ENCODE results near the gene FXYD5. TPM values are rescaled to one million over a fixed set of nuclear protein-coding genes. Genes with fewer than 3 reads are reported as not detected.
A peak's percentile ranks its signal among the peaks of the same experiment; 100 is the strongest.

FXYD5 gene
- total and polyA plus RNA-seq, 10 of the 15 experiments (the other 5 are each of a cell fraction or from before 2014, with no cell fraction given) = 30.0 to 159 (median 93.9) TPM

DNA sequence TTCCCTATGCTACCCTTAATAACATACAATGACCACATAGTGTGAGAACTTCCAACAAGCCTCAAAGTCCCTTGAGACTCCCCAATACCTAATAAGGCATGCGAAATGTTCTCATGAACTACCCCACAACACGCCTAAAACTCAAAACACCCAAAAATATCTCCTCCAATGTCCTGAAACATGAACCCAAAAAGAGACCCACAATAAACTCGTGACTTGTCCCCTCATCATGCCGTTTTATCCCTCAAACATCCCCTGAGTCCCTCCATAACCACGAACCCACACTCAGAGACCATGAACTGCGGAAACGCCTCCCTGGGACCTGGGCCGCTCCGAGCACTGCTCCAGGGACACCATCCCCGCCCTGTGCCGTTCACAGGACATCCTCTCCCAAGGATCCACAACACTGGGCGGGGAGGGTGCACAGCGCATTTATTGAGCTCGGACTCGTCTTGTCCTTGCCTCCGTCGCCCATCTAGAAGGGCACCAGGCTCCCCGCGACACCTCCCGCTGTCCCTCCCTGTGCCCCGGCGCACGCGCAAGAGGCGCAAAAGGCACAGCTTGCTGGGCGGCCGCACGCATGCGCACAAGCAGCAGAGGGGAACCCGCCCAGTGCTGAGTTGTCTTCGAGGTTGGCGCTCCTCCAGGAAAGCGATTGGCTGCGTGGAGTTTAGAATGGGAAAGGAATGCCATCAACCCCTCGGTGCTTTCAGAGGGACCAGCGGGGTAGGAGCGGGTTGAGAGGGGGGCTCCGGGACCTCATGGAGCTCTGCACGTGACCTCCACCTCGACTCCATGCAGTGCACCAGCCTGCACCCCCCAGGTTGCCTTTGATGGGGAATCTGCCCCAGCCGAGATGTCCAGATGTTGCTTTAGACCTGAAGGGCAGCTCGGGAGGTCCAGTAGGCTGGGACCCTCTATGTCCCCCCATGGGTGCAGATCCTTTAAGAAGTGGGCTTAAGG, 30.2 kb upstream of the FXYD5 start (continued):
- 0 out of 2 replicates have a peak, but pooled peaks have one; percentile 5 for TF ChIP-seq PKNOX1 (IDR thresholded peaks at IDR 0.05)
- peak; percentile 72 for TF ChIP-seq SMAD1 (IDR thresholded peaks at IDR 0.05; ENCODE audit: low read depth, partially characterized antibody)
- TF ChIP-seq PAX8 (IDR thresholded peaks at IDR 0.05) = no peak
- no peak for TF ChIP-seq ZBTB40 (IDR thresholded peaks at IDR 0.05; ENCODE audit: borderline replicate concordance)
- TF ChIP-seq NKRF (conservative IDR thresholded peaks at IDR 0.05) = no peak
- TF ChIP-seq SKIL (IDR thresholded peaks at IDR 0.05; ENCODE audit: low read depth, poor library complexity, severe bottlenecking) = no peak
- peak in 1 of 2 experiments; percentile 37; a peak in 1 of 4 replicates for TF ChIP-seq BHLHE40 (IDR thresholded peaks at IDR 0.05; ENCODE audit: borderline replicate concordance in 1 of 2, low read depth in 2 of 2, low read length in 1 of 2)
- no peak for TF ChIP-seq NR2C1 (IDR thresholded peaks at IDR 0.05)
- TF ChIP-seq BCL3 (IDR thresholded peaks at IDR 0.05; ENCODE audit: borderline replicate concordance, insufficient read depth, low read depth, low read length, poor library complexity, severe bottlenecking) = peak; percentile 23
- peak; percentile 91 for TF ChIP-seq NBN (IDR thresholded peaks at IDR 0.05)
- TF ChIP-seq ATF7 (IDR thresholded peaks at IDR 0.05; ENCODE audit: low read depth) = 0 out of 2 replicates have a peak, but pooled peaks have one; percentile 51
- peak; percentile 15; the same call in 1 of the 2 replicates for TF ChIP-seq RAD51 (IDR thresholded peaks at IDR 0.05)
- peak; percentile 83 for TF ChIP-seq POLR2A (IDR thresholded peaks at IDR 0.05; ENCODE audit: low read depth, low read length)
- TF ChIP-seq YBX1 (IDR thresholded peaks at IDR 0.05) = peak; percentile 76
- peak; percentile 57; the same call in 1 of the 2 replicates for TF ChIP-seq POLR2AphosphoS2 (IDR thresholded peaks at IDR 0.05; ENCODE audit: low read depth, low read length)
- TF ChIP-seq PAX5 (IDR thresholded peaks at IDR 0.05; ENCODE audit: borderline replicate concordance, low read depth, low read length) = 0 out of 2 replicates have a peak, but pooled peaks have one; percentile 11
- TF ChIP-seq POLR2AphosphoS5 (IDR thresholded peaks at IDR 0.05; ENCODE audit: low read length) = peak; percentile 82; the same call in 1 of the 2 replicates
- TF ChIP-seq IKZF2 (IDR thresholded peaks at IDR 0.05) = peak; percentile 63 to 73

Measured in GM12878 (cell line).